Activated CD4-positive, alpha-beta T cell treated with anti-CD3 and anti-CD28 coated beads for 24 hours (primary cell): ENCODE data around the gene TSPO.

ENCODE experiments used
- DNase-seq, 2 donors: peaks; one replicate each; pipeline ENCODE4 v3.0.0-alpha.2; 2020; ENCODE audit warnings: low read depth in 2 of 2

Gene TSPO

GRCh38 chr22:43159484-43160178, 8.3 kb downstream of the TSPO start:
- no peak for DNase-seq

- no peak for DNase-seq
Observed at GRCh38 chr22:43160497-43161126, 9.3 kb downstream of the TSPO start.

DNA sequence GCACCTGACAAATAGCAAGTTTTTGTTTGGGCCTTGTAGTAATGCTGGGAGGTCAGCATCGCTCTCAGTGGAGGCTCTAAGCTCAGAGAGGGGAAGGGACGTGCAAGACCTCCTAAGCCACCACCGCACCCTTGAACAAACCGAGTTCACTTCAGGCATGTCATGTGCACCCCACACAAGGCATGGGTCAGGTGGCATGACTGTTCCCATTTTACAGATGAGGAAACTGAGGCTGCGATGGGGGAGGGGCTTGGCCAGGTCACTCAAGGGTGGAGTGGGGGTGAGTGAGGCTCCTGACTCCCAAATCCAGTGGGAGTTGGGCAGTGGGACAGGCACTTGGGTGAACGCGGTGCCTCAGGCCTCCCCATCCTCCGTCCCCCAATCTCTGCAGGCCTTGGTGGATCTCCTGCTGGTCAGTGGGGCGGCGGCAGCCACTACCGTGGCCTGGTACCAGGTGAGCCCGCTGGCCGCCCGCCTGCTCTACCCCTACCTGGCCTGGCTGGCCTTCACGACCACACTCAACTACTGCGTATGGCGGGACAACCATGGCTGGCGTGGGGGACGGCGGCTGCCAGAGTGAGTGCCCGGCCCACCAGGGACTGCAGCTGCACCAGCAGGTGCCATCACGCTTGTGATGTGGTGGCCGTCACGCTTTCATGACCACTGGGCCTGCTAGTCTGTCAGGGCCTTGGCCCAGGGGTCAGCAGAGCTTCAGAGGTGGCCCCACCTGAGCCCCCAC, 11.2 kb downstream of the TSPO start:
- no peak for DNase-seq

- DNase-seq = no peak
Observed at GRCh38 chr22:43163241-43163795, 12.0 kb downstream of the TSPO start.

DNA sequence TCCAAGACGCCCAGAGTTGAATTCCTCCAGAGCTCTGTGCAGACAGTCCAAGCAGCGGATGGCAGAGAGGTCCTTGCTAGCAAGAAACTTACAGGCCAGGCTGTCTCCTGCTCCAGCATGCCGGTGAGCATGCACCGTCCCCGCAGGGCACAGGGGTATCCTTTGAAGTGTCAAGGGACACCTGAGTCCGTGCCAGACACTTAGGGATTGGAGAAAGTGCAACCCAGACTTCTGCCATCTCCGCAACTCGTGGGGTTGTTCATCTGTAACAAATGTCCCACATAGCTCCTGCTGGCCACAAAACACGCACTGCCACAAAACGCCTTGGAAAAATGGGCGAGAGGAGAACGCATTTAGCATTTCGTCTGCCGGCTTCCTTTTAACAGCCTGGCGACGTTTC, 13.3 kb downstream of the TSPO start:
- no peak for DNase-seq

DNA sequence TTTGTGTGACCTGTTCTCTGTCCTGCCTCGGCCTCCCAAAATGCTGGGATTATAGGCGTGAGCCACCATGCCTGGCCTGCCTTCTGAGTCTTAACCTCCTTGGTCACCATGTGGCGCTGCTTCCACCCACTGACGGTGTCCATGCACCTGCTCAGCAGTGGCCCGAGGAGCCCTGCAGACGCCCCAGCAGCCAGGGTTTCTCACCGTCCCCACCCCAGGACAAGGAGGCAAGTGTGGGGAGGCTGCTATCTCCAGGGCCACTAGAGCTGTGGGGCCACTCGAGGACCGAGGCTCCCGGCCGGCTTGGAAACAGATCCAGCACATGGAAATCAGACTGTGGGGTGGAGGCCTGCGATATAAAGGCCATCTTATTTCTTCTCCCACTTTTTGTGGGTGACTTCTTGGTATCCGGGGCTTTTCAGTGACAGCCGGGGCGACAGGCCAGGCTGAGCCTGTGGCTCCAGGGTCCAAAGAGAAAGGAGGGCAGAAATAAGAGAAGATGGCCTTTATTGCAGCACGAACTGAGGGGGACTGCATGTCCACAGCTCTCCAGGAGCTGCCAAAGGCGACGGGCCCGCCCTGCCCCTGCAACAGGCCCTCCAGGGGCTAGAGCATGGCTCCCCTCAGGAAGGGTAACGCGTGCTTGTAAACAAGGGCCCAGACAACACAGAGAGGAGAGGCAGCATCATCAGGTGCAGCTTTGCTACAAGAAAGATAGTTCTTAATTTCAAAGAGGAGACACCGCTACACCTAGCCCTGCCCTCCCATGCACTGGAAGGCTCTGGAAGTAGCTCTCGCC, 15.0 kb downstream of the TSPO start:
- no peak for DNase-seq

DNA sequence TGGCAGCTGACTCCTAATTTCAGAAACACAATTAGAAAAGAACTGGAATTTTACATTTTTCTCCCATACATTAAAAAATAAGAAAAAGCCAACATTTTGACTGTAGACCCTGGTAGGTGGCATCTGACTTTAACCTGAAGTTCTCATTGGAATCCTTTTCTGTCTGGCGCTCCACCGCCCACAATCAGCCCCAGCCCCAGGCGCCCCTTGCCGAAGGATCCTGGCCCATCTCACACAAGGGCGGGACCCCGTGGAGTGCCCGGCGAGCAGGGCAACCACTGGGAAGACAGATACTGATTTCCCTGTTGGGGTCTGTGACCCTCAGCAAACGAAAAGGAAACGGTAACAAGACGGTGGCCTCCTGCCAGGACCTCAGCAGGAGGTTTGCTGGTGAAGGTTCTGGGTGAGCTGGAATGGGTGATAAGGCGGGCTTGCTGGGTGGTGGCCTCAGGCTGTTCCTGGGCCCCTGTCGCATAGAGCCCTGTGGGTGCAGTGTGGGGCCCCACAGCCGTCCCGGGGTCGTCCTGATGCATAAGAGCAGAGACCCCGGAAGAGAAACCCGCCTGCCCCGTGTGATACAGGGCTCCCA, 15.7 kb downstream of the TSPO start:
- no peak for DNase-seq

DNA sequence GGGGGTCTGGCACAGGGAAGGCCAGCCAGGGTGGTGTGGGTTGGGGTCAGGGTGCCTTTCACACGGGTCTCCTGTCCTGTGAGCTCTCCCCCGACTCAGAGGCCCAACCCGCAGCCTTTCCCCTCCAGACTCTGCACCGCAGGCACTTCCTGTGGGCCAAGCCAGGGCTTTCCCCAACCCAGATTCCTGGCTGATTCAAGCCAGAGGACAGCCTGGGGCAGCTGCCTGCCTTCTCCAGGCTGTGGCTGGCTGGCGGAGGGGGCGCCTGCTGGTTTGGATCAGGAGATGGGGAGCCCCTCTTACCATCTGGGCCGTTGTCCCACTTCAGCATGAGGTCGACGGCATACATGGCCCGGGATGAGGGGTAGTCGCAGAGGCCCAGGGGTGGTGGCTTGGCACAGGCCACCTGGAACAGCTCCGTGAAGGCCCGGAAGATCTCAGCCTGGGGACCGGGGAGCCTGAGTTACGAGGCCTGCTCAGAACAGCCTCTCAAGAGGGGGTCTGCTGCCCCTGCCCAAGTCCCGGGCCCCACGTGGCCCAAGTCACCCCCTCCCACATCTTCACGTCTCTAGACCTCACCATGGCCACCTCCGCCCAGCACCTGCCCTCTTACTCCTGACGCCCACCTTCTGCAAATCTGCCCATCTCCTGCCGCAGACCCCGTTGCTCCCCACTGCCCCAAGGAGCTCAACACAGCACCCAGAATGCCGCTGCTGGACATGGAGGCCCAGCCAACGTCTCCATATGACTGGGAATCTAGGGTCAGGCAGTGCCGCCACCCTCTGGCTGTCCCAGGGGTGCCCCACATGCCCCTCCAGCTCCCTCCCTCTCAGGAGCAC, 17.3 kb downstream of the TSPO start:
- no peak for DNase-seq

- no peak for DNase-seq
Observed at GRCh38 chr22:43169310-43170130, 18.2 kb downstream of the TSPO start.

DNA sequence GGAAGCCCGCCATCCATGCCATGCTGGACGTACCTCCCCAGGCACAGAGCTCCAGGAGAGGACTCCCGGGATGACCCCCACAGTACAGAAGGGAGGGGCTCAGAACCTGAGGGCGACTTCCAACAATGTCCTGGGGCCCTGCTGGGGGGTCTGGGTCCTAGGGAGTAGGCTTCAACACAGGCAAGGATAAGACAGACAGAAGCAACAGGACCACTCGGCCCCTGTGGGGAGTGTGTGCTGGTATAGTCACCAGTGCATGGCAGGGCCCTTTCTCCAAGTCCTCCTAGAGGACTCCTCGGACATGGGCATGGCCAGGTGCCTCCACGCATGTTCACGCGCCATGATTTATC, 18.7 kb downstream of the TSPO start:
- DNase-seq = no peak

DNA sequence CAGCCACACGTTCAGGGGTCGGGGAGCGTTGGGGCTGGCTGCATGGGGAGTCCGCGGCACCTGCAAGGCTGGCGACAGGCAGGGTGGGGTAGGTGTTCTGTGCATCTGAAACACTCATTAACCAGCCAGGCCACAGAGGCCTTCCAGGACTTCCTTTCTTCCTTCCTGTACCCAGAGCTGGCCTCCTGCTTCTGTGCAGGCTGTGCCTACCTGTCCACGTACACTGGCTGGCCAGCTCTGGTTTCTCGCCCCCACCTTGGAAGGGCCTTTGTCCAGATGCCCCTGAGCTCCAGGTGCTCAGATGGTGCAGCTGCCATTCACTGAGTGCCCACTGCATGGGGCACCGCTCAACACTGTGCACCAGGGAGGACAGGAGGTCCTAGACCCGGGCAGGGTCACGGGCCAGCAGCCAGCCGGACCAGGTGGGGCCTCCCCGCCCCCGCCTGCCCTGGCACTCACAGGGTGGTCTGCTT, 19.7 kb downstream of the TSPO start:
- DNase-seq = no peak

GRCh38 chr22:43171607-43172006, 20.2 kb downstream of the TSPO start:
- no peak for DNase-seq

GRCh38 chr22:43172191-43172590, 20.8 kb downstream of the TSPO start:
- no peak for DNase-seq

DNA sequence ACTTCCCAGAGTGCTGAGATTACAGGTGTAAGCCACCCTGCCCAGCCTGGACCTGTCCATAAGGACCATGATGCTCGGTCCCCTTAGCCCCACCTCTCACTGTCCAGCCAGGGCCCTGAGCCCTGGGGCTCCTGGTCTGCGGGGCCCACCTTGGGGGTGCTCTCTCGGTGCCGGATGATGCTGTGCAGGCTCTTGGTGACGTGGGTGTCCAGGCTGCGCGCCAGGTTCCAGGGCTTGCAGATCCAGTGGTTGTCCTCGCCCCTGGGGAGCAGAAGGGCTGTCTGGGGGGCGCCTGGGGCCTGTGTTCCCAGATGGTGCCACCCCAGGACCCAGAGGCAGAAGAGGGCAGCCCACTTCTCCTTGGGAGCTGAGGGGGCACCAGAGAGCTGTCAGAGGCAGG, 22.2 kb downstream of the TSPO start:
- no peak for DNase-seq

DNA sequence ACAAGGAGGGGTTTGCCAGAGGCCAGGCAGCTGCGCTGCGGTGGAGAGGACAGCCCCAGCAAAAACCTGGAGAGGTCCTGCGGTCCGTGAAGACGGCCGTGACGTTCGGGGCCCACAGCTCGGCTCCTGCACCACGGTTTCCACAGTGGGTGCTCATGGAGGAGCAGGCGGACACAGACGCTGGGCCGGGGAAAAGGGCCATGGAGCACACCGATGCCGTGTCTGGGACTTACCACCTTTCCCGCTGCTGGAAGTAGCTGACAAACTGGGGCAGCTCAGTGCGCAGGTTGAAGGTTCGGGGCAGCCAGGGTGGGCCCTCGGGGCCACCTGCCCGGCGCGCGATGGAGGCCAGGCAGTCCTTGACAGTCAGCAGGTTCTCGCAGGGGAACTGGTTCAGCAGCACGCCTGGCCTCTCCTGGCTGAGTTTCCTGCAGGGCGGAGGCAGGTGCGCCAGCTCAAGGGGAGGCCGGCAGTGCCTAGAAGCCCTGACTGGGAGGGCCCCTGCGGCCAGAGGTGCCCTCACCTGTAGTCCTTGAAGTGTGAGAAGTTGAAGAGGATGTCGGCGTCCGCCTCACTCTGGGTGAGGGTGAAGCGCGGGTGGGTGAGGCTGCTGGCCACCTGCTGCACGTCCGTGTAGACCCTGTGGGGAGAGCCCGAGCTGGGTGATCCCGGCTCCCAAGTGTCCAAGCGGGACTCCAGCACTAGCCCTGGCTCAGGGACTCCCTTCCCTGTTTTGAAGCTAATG, 22.8 kb downstream of the TSPO start:
- DNase-seq = no peak

- no peak for DNase-seq
Observed at GRCh38 chr22:43174941-43175531, 23.7 kb downstream of the TSPO start.

GRCh38 chr22:43176090-43176489, 24.7 kb downstream of the TSPO start:
- DNase-seq = no peak

GRCh38 chr22:43177479-43177878, 26.1 kb downstream of the TSPO start:
- DNase-seq = no peak
